HG03025 (cell line): ENCODE data around the gene ZNF276.
"Not testable (repeated sequence)": the region's sequence is repeated elsewhere in the genome, so short reads cannot be mapped to it uniquely, and the experiment has no call there.

ENCODE experiments used
- ATAC-seq: cut with Tn5 transposase; IDR thresholded peaks from one replicate; pipeline ENCODE4 v1.9.1; 2021; ENCODE audit warnings: mild to moderate bottlenecking, moderate library complexity; ENCODE audit not compliant: unreplicated experiment, low FRiP score

The ZNF276 gene, protein sequence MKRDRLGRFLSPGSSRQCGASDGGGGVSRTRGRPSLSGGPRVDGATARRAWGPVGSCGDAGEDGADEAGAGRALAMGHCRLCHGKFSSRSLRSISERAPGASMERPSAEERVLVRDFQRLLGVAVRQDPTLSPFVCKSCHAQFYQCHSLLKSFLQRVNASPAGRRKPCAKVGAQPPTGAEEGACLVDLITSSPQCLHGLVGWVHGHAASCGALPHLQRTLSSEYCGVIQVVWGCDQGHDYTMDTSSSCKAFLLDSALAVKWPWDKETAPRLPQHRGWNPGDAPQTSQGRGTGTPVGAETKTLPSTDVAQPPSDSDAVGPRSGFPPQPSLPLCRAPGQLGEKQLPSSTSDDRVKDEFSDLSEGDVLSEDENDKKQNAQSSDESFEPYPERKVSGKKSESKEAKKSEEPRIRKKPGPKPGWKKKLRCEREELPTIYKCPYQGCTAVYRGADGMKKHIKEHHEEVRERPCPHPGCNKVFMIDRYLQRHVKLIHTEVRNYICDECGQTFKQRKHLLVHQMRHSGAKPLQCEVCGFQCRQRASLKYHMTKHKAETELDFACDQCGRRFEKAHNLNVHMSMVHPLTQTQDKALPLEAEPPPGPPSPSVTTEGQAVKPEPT

DNA sequence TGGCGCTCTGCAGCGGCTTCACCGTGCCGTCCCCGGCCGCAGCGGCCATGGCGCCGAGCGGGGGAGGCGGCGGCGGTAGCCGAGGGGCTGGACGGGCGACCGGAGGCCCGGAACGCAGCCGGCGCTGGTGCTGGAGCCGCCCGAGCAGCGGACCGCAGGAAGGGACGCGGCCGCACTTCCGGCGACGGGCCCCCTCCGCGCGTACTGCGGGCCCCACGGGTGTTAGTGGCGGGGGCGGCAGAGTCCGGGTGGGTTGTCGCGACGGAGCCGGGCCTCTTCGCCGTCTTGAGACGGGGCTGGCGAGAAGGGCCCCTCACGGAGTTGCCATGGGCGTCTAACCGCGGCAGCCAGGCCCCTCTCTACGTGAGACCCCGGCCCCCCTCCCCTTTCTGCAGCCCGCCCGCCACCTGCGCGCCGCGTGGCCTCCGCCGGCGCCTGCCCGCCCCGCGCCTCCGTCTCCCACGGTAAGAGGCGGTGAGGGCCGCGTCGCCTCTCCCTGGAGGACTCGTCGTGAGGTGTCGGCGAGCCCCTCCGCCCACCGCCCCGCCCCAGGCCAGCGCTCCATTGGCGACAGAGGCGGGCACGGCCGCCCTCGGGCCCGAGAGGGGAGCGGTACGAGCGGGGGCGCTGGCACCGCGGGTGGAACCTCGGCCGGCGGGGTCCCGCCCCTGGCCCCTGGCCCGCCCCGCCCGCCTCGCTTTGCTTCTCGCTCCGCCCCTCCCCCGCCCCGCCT lies at the start of gene ZNF276, which contains the start of gene VPS9D1:
ZNF276 (plus strand) TSS at position 725 of the 733 bp plus-strand sequence. CDS start 104 bp downstream, outside the sequence.
VPS9D1 (minus strand) TSS at position 86 of the 733 bp plus-strand sequence; CDS start at position 49, 37 bp downstream.
- peak; percentile 48 for ATAC-seq

DNA sequence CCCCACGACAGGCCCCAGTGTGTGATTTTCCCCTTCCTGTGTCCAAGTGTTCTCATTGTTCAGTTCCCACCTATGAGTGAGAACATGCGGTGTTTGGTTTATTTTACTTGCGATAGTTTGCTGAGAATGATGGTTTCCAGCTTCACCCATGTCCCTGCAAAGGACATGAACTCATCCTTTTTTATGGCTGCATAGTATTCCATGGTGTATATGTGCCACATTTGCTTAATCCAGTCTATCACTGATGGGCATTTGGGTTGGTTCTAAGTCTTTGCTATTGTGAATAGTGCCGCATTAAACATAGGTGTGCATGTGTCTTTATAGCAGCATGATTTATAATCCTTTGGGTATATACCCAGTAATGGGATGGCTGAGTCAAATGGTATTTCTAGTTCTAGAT lies 49.8 kb upstream of the ZNF276 start:
- ATAC-seq = not testable (repeated sequence)

DNA sequence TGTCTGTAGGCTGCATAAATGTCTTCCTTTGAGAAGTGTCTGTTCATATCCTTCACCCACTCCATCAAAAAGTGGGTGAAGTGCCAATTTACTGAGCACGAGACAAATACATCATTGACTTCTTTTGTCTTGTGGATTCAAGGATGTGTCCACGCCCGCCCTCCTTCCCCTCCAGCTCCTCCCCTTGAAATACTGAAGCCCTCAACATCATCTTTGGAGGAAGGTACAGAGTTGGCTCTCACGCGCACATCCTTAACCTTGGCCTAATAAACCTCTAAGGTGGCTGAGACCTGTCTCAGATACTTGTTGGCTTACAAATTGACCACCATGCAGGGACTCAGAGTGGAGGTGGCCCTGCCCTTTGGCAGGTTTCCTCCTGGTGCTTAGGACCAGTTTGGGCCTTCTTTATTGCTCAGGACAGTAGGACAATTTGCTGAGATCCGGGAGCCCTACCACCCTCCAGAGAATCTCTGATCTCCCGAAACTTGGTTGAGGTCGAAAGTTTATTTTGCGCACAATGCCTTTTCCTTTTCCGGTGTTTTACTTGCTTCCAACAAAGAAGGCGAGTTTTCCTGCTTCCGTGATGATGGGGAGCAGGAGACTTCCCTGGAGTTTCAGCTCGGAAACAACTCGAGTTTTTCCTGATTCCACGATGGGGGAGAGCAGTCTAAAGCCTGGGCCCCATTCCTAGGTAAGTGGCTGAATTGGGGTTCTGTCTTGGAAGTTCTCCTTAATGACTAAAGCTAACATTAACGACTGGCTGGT lies 49.0 kb upstream of the ZNF276 start:
- ATAC-seq = no peak

DNA sequence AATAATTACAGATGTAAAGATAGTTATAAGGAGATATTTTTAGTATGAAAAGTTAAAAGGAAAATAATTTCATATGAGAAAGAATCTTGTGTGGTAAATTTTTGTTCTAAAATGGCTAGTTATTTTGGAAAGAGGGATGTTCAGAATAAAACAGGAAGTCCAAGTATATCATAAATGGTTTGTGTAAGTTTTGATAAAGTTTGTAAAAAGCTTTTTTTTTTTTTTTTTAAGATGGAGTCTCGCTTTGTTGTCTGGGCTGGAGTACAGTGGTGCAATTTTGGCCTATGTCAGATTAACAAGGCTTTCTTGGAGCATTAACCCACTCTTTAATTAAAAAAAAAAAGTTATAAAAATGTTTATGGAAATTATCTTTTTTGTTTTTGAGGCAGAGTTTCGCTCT lies 43.1 kb upstream of the ZNF276 start:
- ATAC-seq = no peak

DNA sequence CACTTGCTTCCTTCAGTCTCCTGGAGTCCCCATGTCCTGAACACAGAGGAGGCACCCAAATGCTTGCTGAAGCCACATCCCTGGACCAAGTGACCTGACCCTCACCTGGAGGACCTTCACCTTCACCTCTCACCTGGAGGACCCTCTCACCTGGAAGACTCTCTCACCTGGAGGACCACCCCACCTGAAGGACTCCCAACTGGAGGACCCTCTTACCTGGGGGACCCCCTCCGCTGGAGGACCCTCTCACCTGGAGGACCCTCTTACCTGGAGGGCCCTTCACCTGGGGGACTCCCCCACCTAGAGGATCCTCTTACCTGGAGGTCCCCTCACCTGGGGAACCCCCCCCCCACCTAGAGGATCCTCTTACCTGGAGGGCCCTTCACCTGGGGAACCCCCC lies 35.4 kb upstream of the ZNF276 start:
- ATAC-seq = no peak

DNA sequence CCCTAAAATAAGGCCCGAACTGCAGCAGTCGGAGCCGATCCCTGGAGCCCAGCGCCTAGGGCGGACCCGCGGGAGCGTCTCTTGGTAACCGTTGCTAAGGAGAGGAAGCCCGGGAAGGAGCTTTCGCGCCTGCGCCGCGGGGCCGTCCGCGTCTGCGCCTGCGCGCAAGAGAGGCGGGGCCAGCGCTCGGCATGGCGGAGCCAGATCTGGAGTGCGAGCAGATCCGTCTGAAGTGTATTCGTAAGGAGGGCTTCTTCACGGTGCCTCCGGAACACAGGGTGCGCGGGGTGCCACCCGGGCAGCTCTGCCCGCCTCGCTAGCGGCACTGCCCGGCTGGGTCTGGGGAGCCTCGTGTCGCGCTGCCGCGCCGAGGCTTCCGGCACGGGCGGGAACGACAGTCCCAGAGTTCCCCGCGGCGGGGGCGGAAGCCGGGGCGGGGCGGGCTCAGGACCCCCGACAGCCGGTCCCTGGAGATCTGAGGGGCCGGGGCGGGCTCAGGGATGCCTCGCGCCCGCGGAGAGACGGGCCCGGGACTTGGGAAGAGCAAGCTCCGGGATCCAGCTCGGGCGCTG lies 34.7 kb upstream of the ZNF276 start, which contains the start of gene CDK10:
CDK10 (plus strand) TSS at position 170 of the 572 bp plus-strand sequence; CDS start at position 192, 22 bp downstream.
- peak; percentile 67 for ATAC-seq

DNA sequence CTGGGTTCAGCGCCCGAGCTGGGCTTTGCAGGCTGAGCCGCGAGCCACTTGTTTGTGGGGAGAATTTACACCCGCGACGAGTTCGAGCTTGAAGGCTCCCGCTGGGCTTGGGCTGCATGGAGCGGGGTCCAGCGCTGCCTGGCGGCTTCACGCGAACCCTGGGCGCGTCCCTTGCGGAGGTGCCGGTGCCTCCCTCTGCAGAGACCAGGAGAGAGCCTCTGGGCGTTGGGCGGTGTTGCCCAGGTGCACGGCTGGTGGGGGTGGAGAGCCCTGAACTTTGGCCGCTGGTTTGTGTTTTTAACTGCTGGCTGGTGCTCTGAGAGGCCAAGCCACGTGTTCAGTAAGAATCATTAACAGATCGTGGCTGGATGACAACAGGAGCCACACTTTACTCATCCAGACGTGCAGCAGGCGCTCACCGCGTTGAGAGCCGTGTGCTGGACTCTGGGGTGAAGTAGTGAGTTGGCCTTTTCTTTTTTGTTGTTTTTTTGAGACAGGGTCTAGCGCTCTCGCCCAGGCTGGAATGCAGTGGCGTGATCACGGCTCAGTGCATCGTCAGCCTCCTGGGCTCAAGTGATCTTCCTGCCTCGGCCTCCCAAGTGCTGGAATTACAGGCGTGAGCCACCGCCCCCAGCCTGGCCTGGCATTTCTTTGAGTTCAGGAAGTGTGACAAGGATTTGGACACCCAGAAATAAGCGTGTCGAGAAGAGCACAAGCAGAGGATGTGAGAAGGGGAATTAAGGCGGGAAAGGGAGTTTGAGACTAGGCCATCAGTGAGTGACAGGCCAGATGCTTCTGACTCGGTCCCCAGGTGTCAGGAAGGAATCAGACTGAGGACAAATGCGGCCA lies 34.0 kb upstream of the ZNF276 start:
- ATAC-seq = peak; percentile 20

DNA sequence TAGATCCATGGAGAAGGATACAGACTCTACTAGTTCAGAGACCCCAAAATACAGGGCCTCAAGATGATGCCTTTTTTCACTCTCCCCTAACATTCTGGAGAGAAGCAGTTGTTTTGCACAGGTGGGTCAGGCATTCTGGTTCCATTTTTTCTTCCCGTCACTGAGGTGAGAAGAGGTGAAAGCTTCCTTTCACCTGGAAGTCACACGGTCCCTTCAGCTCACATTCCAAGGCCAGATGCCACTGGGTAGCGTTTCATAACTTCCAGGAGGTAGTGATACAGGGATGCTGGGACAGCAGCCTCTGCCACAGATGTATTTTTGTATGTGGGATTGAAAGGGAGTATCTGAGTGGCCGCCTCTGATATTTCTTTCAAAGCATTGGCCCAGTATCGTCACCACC lies 32.9 kb upstream of the ZNF276 start:
- ATAC-seq = no peak

DNA sequence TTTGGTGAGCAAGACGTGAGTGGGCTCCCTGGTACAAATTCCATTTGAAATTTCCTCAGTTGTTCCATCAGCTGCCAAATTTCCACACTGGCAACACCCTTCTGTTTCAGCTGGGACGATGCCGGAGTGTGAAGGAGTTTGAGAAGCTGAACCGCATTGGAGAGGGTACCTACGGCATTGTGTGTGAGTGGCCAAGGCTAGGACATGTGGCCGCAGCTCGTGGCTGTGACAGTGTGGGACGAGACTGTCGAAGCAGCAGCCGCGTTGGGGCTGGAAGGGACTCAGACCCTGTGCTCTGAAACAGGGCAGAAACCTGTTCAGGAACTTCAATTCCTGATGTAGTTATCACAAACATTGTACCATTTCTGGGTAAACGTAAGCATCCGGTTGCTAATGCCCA lies 32.2 kb upstream of the ZNF276 start:
- no peak for ATAC-seq

DNA sequence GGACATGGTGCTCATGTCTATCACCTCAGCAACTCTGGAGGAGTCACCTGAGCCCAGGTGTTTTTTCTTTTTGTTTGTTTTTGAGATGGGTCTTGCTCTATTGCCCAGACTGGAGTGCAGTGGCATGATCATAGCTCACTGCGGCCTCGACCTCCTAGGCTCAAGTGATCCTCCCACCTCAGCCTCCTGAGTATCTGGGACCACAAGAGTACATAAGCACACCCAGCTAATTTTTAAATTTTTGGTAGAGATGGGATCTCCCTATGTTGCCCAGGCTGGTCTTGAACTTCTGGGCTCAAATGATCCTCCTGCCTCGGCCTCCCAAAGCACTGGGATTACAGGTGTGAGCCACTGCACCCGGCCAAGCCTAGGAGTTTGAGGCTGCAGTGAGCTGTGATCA lies 31.7 kb upstream of the ZNF276 start:
- ATAC-seq = not testable (repeated sequence)

DNA sequence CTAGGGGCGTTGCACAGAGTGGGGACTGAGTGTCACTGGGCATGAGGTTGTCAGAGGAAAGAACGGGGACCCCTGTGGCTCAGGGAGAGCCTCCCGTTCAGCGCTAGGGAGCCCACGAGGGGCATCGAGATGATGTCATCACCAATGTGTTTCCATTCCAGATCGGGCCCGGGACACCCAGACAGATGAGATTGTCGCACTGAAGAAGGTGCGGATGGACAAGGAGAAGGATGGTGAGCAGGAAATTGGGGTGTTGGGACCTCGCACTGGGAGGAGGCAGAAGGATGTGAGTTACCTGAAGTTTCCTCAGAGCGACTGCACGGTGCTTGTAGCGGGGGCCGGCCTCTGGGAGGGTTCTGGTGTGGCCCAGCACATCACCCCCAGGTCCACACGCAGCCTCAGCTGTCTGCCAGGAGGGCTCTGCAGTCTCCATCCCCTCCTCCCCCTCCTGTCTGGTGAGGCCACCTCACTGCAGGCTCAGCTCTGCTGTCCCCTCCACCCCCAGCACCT lies 30.9 kb upstream of the ZNF276 start:
- ATAC-seq = no peak

DNA sequence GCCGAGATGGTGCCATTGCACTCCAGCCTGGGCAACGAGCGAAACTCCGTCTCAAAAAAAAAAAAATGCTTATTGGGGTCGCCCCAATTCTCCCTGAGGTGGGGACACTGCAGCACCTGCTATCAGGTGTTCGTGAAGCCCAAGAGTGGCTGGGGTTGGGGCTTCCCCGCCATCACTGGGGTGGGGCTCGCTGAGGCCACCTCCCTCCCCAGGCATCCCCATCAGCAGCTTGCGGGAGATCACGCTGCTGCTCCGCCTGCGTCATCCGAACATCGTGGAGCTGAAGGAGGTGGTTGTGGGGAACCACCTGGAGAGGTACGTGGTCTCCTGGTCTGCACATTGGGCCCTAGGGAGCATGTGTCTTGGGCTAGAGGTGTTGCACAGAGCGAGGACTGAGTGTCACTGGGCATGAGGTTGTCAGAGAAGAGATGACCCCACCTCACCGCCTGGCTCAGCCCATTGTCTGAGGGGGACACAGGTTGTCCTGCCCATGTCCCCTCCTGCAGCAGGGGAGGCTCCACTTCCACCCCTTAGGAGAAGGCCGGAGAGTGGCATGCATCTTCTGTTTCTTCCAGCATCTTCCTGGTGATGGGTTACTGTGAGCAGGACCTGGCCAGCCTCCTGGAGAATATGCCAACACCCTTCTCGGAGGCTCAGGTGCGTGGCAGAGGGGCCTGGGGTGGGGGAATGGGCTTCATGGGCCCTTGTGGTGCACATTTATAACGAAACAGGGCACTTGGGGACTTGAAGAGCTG lies 29.9 kb upstream of the ZNF276 start:
- ATAC-seq = no peak

DNA sequence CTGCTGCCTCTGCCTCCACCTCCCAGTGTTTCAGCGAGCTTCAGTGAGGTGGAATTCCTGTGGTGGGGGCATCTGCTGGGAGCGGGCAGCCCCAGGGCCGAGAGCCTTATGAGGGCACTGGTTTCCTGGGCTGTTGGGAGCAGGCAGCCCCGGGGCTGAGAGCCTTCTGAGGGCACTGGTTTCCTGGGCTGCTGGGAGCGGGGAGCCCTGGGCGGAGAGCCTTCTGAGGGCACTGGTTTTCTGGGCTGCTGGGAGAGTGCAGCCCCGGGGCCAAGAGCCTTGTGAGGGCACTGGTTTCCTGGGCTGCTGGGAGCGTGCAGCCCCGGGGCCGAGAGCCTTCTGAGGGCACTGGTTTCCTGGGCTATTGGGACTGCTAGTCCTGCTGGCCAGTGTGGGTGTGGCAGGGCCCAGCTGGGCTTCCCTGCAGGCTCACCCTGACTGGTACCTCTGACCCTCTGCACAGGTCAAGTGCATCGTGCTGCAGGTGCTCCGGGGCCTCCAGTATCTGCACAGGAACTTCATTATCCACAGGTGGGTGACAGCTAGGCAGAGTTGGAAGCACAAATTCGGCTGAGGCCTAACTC lies 29.3 kb upstream of the ZNF276 start:
- ATAC-seq = no peak

DNA sequence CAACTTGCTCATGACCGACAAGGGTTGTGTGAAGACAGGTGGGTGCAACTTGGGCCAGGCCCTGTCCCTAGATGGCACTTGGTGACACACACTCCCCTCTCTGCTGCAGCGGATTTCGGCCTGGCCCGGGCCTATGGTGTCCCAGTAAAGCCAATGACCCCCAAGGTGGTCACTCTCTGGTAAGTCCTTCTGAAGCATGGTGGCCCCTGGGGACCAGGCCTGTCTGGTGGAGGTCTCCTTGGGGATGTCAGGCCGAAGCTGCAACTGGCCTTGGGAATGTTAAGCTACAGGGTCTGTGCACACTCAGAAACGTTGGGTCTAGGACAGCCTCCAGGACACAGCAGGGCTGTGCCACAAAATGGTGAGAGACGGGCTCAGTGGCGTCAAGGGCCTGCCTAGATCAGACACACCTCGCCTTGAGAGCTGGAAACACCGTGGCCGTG lies 28.0 kb upstream of the ZNF276 start:
- ATAC-seq = no peak

DNA sequence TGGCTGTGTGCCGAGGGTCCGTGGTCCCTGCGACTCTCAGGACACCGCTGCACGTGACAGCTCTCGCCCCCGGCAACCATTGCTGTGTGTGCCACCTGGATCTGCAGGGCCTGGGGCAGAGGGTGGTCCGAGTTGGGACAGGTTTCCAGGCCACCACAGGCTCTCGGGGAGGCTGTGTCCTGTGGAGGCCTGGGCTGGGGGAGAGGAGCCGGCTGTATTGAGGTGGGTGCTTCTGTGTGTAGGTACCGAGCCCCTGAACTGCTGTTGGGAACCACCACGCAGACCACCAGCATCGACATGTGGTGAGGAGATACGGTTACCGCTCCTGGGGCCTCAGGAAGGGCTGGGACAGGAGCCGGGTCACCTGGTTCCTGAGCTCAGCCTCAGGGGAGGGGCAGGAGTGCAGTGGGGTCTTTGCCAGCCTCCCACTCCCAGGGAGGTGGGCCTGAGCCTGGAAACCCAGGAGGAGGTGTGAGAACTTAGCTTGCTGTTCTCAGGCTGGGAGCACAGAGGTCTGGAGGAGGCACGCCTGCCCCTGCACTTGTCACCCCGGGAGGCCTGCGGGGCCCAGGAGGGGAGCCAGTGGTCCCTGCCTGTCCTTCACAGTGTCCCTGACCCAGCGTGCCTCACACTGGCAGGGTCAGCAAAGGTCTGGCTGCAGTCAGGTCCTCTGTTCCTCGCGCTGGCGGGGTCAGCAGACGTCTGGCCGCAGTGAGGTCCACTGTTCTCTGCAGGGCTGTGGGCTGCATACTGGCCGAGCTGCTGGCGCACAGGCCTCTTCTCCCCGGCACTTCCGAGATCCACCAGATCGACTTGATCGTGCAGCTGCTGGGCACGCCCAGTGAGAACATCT lies 27.2 kb upstream of the ZNF276 start:
- ATAC-seq = no peak

DNA sequence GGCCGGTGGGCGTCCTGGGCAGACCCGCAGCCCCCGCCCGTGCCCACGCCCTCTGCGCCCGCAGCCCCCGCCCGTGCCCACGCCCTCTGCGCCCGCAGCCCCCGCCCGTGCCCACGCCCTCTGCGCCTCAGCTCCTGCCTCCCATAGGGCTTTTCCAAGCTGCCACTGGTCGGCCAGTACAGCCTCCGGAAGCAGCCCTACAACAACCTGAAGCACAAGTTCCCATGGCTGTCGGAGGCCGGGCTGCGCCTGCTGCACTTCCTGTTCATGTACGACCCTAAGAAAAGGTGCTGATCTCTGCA lies 26.6 kb upstream of the ZNF276 start:
- ATAC-seq = not testable (repeated sequence)
